DMS153 (cell line): Measurements from ENCODE around the gene NCR2.

Source experiments
- DNase-seq: peaks from one replicate; lab custom pipeline; 2025; lab: John Stamatoyannopoulos, UW

Gene NCR2

GRCh38 chr6:41331401-41332150 lies 3.8 kb upstream of the NCR2 start:
- DNase-seq: no peak

- no peak for DNase-seq
Observed at GRCh38 chr6:41332241-41332640, 3.2 kb upstream of the NCR2 start.

GRCh38 chr6:41332842-41333736 lies 2.3 kb upstream of the NCR2 start:
- DNase-seq: no peak

- DNase-seq: no peak
Observed at GRCh38 chr6:41334482-41335040, 847 bp upstream of the NCR2 start.

GRCh38 chr6:41335943-41336342 lies 535 bp downstream of the NCR2 start:
- DNase-seq: no peak

GRCh38 chr6:41336824-41337223 lies 1.4 kb downstream of the NCR2 start:
- no peak for DNase-seq

GRCh38 chr6:41337709-41338108 lies 2.3 kb downstream of the NCR2 start:
- DNase-seq: no peak

GRCh38 chr6:41338659-41339058 lies 3.3 kb downstream of the NCR2 start:
- no peak for DNase-seq

GRCh38 chr6:41341580-41341979 lies 6.2 kb downstream of the NCR2 start:
- DNase-seq: no peak

- no peak for DNase-seq
Observed at GRCh38 chr6:41342241-41342640, 6.8 kb downstream of the NCR2 start.

GRCh38 chr6:41343641-41344187 lies 8.3 kb downstream of the NCR2 start:
- no peak for DNase-seq

GRCh38 chr6:41344876-41345275 lies 9.5 kb downstream of the NCR2 start:
- no peak for DNase-seq

GRCh38 chr6:41345901-41346300 lies 10.5 kb downstream of the NCR2 start:
- no peak for DNase-seq

- no peak for DNase-seq
Observed at GRCh38 chr6:41346441-41346840, 11.0 kb downstream of the NCR2 start.

- DNase-seq: no peak
Observed at GRCh38 chr6:41347378-41348050, 12.1 kb downstream of the NCR2 start.

GRCh38 chr6:41348934-41349333 lies 13.5 kb downstream of the NCR2 start:
- DNase-seq: no peak

GRCh38 chr6:41352396-41352795 lies 17.0 kb downstream of the NCR2 start:
- no peak for DNase-seq

- DNase-seq: no peak
Observed at GRCh38 chr6:41352907-41353306, 17.5 kb downstream of the NCR2 start.

- DNase-seq: no peak
Observed at GRCh38 chr6:41353333-41353732, 17.9 kb downstream of the NCR2 start.

- DNase-seq: no peak
Observed at GRCh38 chr6:41355952-41356351, 20.5 kb downstream of the NCR2 start.

GRCh38 chr6:41356825-41357224 lies 21.4 kb downstream of the NCR2 start:
- DNase-seq: no peak

- no peak for DNase-seq
Observed at GRCh38 chr6:41358503-41358902, 23.1 kb downstream of the NCR2 start.
